Natural killer cell (primary cell): ENCODE results near the gene RABGAP1L. TPM values are rescaled to one million over a fixed set of nuclear protein-coding genes. Genes with fewer than 3 reads are reported as not detected.

Experiments
- ATAC-seq, 3 donors: fragments of 150-1000 bp in 2 of 3; fragments of 200-7000 bp in 1 of 3; cut with Tn5 transposase; 1 replicate in 1 of 3; 2 replicates in 2 of 3; pipeline ENCODE4 v1.10.0; 2021; ENCODE audit warnings: mild to moderate bottlenecking in 2 of 3, moderate library complexity in 2 of 3
- DNase-seq, 2 donors: peaks; one replicate each; pipeline versions ENCODE4 v3.0.0 to v3.0.0-alpha.2; 2013 to 2021; ENCODE audit warnings: mixed read lengths in 1 of 2
- H3K27ac ChIP-seq: one replicate; pipeline ENCODE4 v1.5.1; 2013; ENCODE audit warnings: mild to moderate bottlenecking, low read length
- H3K27me3 ChIP-seq: one replicate; pipeline ENCODE4 v1.6.1; 2013; ENCODE audit warnings: low read length; ENCODE audit not compliant: control insufficient read depth, insufficient read depth
- H3K36me3 ChIP-seq: one replicate; pipeline ENCODE4 v1.6.1; 2013; ENCODE audit warnings: low read length; ENCODE audit not compliant: control insufficient read depth, insufficient read depth
- H3K4me1 ChIP-seq: one replicate; pipeline ENCODE4 v1.6.1; 2013; ENCODE audit warnings: low read length; ENCODE audit not compliant: control insufficient read depth, insufficient read depth
- H3K4me3 ChIP-seq: one replicate; pipeline ENCODE4 v1.5.1; 2013; ENCODE audit warnings: low read length
- H3K9me3 ChIP-seq: one replicate; pipeline ENCODE4 v1.6.1; 2013; ENCODE audit warnings: low read length; ENCODE audit not compliant: control insufficient read depth, insufficient read depth
- H3K27ac Mint-ChIP-seq, 2 donors: one replicate each; pipeline ENCODE4 v1.8.0; 2022; ENCODE audit warnings: mild to moderate bottlenecking in 2 of 2, mixed read lengths in 2 of 2, moderate library complexity in 1 of 2
- H3K27me3 Mint-ChIP-seq, 2 donors: one replicate each; pipeline ENCODE4 v1.8.0; 2022; ENCODE audit warnings: low read depth in 2 of 2, mixed read lengths in 2 of 2
- H3K36me3 Mint-ChIP-seq: one replicate; pipeline ENCODE4 v1.8.0; 2022; ENCODE audit warnings: mixed read lengths
- H3K4me1 Mint-ChIP-seq, 2 donors: one replicate each; pipeline ENCODE4 v1.8.0; 2022; ENCODE audit warnings: mixed read lengths in 2 of 2
- H3K4me3 Mint-ChIP-seq: one replicate; pipeline ENCODE4 v1.8.0; 2022; ENCODE audit warnings: mild to moderate bottlenecking, moderate library complexity, mixed read lengths
- H3K9me3 Mint-ChIP-seq, 2 donors: one replicate each; pipeline ENCODE4 v1.8.0; 2022; ENCODE audit warnings: mixed read lengths in 2 of 2
- WGBS: methylation state at CpG from one replicate; pipeline ENCODE4 v1.1.7; 2013; ENCODE audit warnings: missing lambda C conversion rate; ENCODE audit not compliant: insufficient coverage; 5-methylcytosine and 5-hydroxymethylcytosine counted together
- intact Hi-C: fragments of 100-400 bp; cut with micrococcal nuclease; formaldehyde crosslinking; loops from one replicate; pipeline ENCODE4 v1.14.2; 2022
- total RNA-seq, 4 donors: library from RNA; stranded (reverse); fragments of 120-200 nt in 1 of 4; gene quantifications; one replicate each; pipeline versions ENCODE4 v1.2.3 to v1.2.4, GENCODE V29; 2013 to 2022
- TF ChIP-seq, protein P1 (sequence below): fragments of 200-600 bp; IDR thresholded peaks from one replicate; pipeline ENCODE4 v1.8.0; 2022; ENCODE audit warnings: antibody characterized with exemption

The RABGAP1L gene
- total RNA-seq, 3 donors from 2014 or later (not counting 1 experiment from before 2014, with no cell fraction given): 145 to 168 (median 153) TPM

DNA sequence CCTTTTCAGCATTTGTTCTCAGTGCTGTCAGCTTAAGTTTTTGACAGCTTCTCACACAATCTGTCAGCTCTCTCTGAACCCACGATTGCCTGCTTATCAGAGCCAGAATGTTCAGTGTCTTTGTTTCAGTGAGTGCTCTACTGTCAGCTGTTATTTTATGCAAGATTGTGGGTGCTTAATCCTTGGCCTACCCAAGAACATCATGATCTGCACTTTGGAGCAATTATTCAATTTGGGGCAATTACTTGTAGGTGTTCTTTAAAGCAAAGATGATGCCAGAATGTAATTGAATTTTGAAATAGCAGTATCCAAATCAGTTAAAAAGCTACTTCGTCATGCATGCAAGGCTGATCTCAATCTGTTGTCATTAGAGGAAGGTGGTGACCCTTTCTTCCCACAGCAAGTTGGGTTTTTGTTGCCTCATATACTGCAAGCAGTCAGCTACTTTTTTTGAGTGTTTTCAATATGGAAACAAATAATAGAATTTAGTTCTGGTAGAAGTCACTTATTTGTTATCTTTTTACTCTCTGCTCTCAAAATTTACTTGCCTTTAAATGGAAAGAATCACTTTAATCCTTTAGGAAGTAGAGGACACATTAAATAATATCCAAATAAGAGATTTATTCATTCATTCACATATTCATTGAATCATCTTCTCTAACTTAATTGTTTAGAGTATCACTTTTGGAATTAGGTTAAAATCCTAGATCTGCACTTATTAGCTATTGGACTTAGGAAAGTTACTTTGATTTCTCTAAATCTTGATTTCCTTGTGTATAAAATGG, 586.9 kb downstream of the RABGAP1L start:
- DNase-seq (no peak), ATAC-seq (peak in 1 of 3 donors; percentile 49)
- no peaks in the 10 kb centered on the region for H3K36me3 ChIP-seq
- H3K27me3 Mint-ChIP-seq: no peaks in the 10 kb centered on the region
- peaks cover 11 to 14% of the 10 kb centered on the region in 2 donors for H3K4me1 Mint-ChIP-seq
- no peaks in the 10 kb centered on the region for H3K4me1 ChIP-seq
- TF ChIP-seq, protein P1, sequence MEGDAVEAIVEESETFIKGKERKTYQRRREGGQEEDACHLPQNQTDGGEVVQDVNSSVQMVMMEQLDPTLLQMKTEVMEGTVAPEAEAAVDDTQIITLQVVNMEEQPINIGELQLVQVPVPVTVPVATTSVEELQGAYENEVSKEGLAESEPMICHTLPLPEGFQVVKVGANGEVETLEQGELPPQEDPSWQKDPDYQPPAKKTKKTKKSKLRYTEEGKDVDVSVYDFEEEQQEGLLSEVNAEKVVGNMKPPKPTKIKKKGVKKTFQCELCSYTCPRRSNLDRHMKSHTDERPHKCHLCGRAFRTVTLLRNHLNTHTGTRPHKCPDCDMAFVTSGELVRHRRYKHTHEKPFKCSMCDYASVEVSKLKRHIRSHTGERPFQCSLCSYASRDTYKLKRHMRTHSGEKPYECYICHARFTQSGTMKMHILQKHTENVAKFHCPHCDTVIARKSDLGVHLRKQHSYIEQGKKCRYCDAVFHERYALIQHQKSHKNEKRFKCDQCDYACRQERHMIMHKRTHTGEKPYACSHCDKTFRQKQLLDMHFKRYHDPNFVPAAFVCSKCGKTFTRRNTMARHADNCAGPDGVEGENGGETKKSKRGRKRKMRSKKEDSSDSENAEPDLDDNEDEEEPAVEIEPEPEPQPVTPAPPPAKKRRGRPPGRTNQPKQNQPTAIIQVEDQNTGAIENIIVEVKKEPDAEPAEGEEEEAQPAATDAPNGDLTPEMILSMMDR: no peak
- H3K36me3 Mint-ChIP-seq: no peaks in the 10 kb centered on the region
- intact Hi-C loops: loop anchor here (10.0 kb wide), 2 partner anchors 1331 to 2001 kb away; no protein-coding TSS in a partner anchor
- H3K27ac ChIP-seq: no peak overlapping the region
- no peak overlapping the region for H3K27ac Mint-ChIP-seq
- WGBS: 100% methylated on average over 2 of the region's 2 CpGs
- no peaks in the 10 kb centered on the region for H3K9me3 Mint-ChIP-seq
- no peaks in the 10 kb centered on the region for H3K9me3 ChIP-seq
- H3K4me3 Mint-ChIP-seq: no peak overlapping the region
- H3K4me3 ChIP-seq: no peak overlapping the region
- no peaks in the 10 kb centered on the region for H3K27me3 ChIP-seq

DNA sequence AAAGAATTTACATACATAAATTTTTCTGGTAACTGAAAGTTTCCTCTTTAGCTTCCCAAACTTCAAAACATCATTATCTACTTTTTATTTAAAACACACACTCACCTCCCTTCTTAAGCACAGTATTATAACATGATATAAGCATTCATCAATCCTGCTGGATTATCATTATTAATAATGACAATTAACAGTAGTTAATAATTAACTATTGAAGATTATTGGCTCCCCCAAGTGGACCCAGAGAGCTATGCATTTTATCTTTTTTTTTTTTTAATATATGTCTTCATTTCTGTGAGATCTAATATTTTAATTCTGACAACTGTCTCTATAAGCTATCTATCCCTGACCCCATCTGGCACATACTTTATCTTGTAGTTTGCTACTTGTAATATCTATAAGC, 588.3 kb downstream of the RABGAP1L start:
- Histone ChIP-seq H3K27me3 (no peaks in the 10 kb centered on the region), H3K27ac (no peak overlapping the region), H3K4me3 (no peak overlapping the region), H3K36me3 (peaks cover under 1% of the 10 kb centered on the region), H3K9me3 (no peaks in the 10 kb centered on the region), H3K4me1 (no peaks in the 10 kb centered on the region)
- TF ChIP-seq, protein P1: no peak
- no peak overlapping the region for H3K4me3 Mint-ChIP-seq
- peaks cover 11 to 14% of the 10 kb centered on the region in 2 donors for H3K4me1 Mint-ChIP-seq
- H3K9me3 Mint-ChIP-seq: no peaks in the 10 kb centered on the region
- intact Hi-C loops: loop anchor here (10.0 kb wide), 2 partner anchors 1333 to 2003 kb away; no protein-coding TSS in a partner anchor
- no peak for ATAC-seq
- no peak overlapping the region for H3K27ac Mint-ChIP-seq
- DNase-seq: no peak
- H3K27me3 Mint-ChIP-seq: no peaks in the 10 kb centered on the region
- no peaks in the 10 kb centered on the region for H3K36me3 Mint-ChIP-seq

DNA sequence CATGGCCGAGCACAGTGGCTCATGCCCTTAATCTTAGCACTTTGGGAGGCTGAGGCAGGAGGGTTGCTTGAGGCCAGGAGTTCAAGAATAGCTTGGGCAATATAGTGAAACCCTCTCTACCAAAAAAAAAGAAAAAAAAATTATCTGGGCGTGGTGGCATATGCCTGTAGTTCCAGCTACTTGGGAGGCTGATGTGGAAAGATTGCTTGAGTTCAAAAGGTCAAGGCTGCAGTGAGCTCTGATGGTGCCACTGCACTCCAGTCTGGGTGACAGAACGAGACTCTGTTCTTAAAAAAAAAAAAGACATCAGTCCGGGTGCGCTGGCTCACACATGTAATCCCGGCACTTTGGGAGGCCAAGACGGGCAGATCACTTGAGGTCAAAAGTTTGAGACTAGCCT, 589.3 kb downstream of the RABGAP1L start:
- TF ChIP-seq, protein P1: no peak
- no peak overlapping the region for H3K27ac ChIP-seq
- peaks cover 9 to 11% of the 10 kb centered on the region in 2 donors for H3K4me1 Mint-ChIP-seq
- no peaks in the 10 kb centered on the region for H3K4me1 ChIP-seq
- no peak overlapping the region for H3K27ac Mint-ChIP-seq
- no peak overlapping the region for H3K4me3 ChIP-seq
- intact Hi-C loops: loop anchor here (10.0 kb wide), 2 partner anchors 1334 to 2004 kb away; no protein-coding TSS in a partner anchor
- H3K36me3 Mint-ChIP-seq: no peaks in the 10 kb centered on the region
- no peaks in the 10 kb centered on the region for H3K27me3 Mint-ChIP-seq
- no peaks in the 10 kb centered on the region for H3K27me3 ChIP-seq
- WGBS: 93% methylated on average over 7 of the region's 7 CpGs
- no peak for ATAC-seq
- no peak for DNase-seq
- no peaks in the 10 kb centered on the region for H3K9me3 ChIP-seq
- no peak overlapping the region for H3K4me3 Mint-ChIP-seq
- H3K36me3 ChIP-seq: peaks cover 3% of the 10 kb centered on the region
- H3K9me3 Mint-ChIP-seq: no peaks in the 10 kb centered on the region
